ENCODE data around the gene NOM1.

DNA sequence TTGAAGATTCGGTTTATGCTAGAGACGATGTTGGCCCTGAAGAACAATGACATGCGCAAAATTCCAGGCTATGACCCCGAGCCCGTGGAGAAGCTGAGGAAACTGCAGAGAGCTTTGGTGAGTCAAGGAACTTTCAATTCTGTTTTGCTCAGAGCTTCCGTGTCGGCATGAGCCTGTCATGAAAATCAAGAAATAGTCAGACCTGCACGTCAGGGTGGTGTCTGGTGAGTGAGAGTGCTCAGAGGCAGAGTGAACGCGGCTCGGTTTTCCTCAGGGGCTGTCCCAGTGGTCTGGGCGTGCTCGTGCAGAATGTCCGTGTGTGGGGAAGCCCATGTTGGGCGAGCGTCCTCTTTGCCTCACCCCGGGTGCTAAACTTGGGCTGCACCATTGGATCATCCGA is 12.6 kb downstream of the NOM1 start:
- TF ChIP-seq, protein P1, sequence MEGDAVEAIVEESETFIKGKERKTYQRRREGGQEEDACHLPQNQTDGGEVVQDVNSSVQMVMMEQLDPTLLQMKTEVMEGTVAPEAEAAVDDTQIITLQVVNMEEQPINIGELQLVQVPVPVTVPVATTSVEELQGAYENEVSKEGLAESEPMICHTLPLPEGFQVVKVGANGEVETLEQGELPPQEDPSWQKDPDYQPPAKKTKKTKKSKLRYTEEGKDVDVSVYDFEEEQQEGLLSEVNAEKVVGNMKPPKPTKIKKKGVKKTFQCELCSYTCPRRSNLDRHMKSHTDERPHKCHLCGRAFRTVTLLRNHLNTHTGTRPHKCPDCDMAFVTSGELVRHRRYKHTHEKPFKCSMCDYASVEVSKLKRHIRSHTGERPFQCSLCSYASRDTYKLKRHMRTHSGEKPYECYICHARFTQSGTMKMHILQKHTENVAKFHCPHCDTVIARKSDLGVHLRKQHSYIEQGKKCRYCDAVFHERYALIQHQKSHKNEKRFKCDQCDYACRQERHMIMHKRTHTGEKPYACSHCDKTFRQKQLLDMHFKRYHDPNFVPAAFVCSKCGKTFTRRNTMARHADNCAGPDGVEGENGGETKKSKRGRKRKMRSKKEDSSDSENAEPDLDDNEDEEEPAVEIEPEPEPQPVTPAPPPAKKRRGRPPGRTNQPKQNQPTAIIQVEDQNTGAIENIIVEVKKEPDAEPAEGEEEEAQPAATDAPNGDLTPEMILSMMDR (IDR thresholded peaks at IDR 0.05), result no peak
- TF ChIP-seq POLR2A (IDR thresholded peaks at IDR 0.05) (no peak), POLR2AphosphoS5 (IDR thresholded peaks at IDR 0.05) (no peak)
